GM12878 (cell line): ENCODE results near the gene GLP1R. TPM values are rescaled to one million over a fixed set of nuclear protein-coding genes. Genes with fewer than 3 reads are reported as not detected.

Source experiments
- ATAC-seq: fragments of 200-7000 bp; cut with Tn5 transposase; 3 replicates; pipeline ENCODE4 v1.9.1; 2020; ENCODE audit warnings: mild to moderate bottlenecking, moderate library complexity
- BruUV-seq: library from RNA; stranded (reverse); fragments of 400-500 nt; replicated peaks from 2 replicates; lab custom pipeline; 2021; lab: Mats Ljungman, UMichigan
- CTCF ChIA-PET: fragments of 300-600 bp; sonication (Branson Sonifier 250); formaldehyde crosslinking; extraction: SDS; loops from one replicate; lab custom pipeline; 2021; ENCODE audit warnings: inconsistent platforms; lab: Yijun Ruan, JAX
- POLR2A ChIA-PET: fragments of 350-600 bp; formaldehyde crosslinking; extraction: SDS; loops from one replicate; lab custom pipeline; 2021; ENCODE audit warnings: inconsistent platforms; lab: Charles Lee
- RAD21 ChIA-PET: fragments of 300-600 bp; sonication (Branson Sonifier 250); formaldehyde crosslinking; loops from one replicate; lab custom pipeline; 2023; ENCODE audit warnings: antibody characterized with exemption; ENCODE audit not compliant: unreplicated experiment; lab: Charles Lee
- SMC1A ChIA-PET: fragments of 300-600 bp; sonication (Branson Sonifier 250); formaldehyde crosslinking; loops from one replicate; lab custom pipeline; 2023; ENCODE audit not compliant: unreplicated experiment, uncharacterized antibody; lab: Charles Lee
- DNase-seq: peaks from one replicate; pipeline ENCODE4 v3.0.0-alpha.2; 2011; ENCODE audit warnings: low read depth, low spot score
- FAIRE-seq: peaks from 3 replicates; lab custom pipeline; 2011; peaks lifted over from hg19 to GRCh38; lab: Jason Lieb, UNC
- H2AFZ ChIP-seq: 2 replicates; pipeline ENCODE4 v1.6.0; 2011; ENCODE audit warnings: low read depth, low read length, control low read depth; ENCODE audit not compliant: control insufficient read depth
- H3K27ac ChIP-seq: 2 replicates; pipeline ENCODE4 v1.5.1; 2011; ENCODE audit warnings: control low read depth; ENCODE audit not compliant: control insufficient read depth, insufficient read depth
- H3K27me3 ChIP-seq, 2 experiments: replicated peaks in 1 of 2; 2 replicates each; pipeline versions ENCODE4 v1.6.0 to v1.6.1; 2011; ENCODE audit warnings: low read length in 1 of 2; ENCODE audit not compliant: control insufficient read depth in 2 of 2, insufficient read depth in 2 of 2
- H3K36me3 ChIP-seq, 2 experiments: 2 replicates each; pipeline ENCODE4 v1.5.1; 2011; ENCODE audit warnings: low read length in 1 of 2; ENCODE audit not compliant: control insufficient read depth in 2 of 2, insufficient read depth in 2 of 2
- H3K4me1 ChIP-seq: 2 replicates; pipeline ENCODE4 v1.6.1; 2011; ENCODE audit warnings: mild to moderate bottlenecking, low read length, moderate library complexity, mixed read lengths; ENCODE audit not compliant: control insufficient read depth, insufficient read depth
- H3K4me2 ChIP-seq: 2 replicates; pipeline ENCODE4 v1.6.0; 2011; ENCODE audit warnings: control low read depth; ENCODE audit not compliant: control insufficient read depth, insufficient read depth
- H3K4me3 ChIP-seq: fragments of 200-600 bp; sonication (generic); 2 replicates; pipeline ENCODE4 v1.5.1; 2016
- H3K79me2 ChIP-seq: 2 replicates; pipeline ENCODE4 v1.6.0; 2011; ENCODE audit warnings: low read length; ENCODE audit not compliant: control insufficient read depth, insufficient read depth
- H3K9ac ChIP-seq: 2 replicates; pipeline ENCODE4 v1.8.0; 2011; ENCODE audit warnings: low read length, control low read depth, mixed read lengths; ENCODE audit not compliant: control insufficient read depth, insufficient read depth
- H3K9me3 ChIP-seq: replicated peaks from 3 replicates; pipeline ENCODE4 v1.5.1; 2011; ENCODE audit warnings: mild to moderate bottlenecking, low read length; ENCODE audit not compliant: control insufficient read depth, insufficient read depth
- H4K20me1 ChIP-seq: 2 replicates; pipeline ENCODE4 v1.6.0; 2011; ENCODE audit not compliant: control insufficient read depth, insufficient read depth
- ATF2 ChIP-seq: IDR thresholded peaks from 2 replicates; pipeline ENCODE4 v1.6.1; 2012; ENCODE audit warnings: low read length, inconsistent platforms
- BCL3 ChIP-seq: IDR thresholded peaks from 2 replicates; pipeline ENCODE4 v1.6.1; 2011; ENCODE audit warnings: borderline replicate concordance, low read depth, mild to moderate bottlenecking, moderate library complexity, low read length; ENCODE audit not compliant: insufficient read depth, poor library complexity, severe bottlenecking
- CUX1 ChIP-seq: IDR thresholded peaks from 2 replicates; pipeline ENCODE4 v1.6.1; 2012; ENCODE audit warnings: improper control_type of control experiment, low read depth, low read length; ENCODE audit not compliant: insufficient replicate concordance
- NKRF ChIP-seq: fragments of 450-650 bp; conservative IDR thresholded peaks from 2 replicates; pipeline ENCODE4 v1.6.1; 2017; ENCODE audit warnings: mild to moderate bottlenecking, moderate library complexity
- POLR2A ChIP-seq: IDR thresholded peaks from 2 replicates; pipeline ENCODE4 v1.6.1; 2011; ENCODE audit warnings: low read depth, mild to moderate bottlenecking, low read length
- RELB ChIP-seq: fragments of 450-650 bp; IDR thresholded peaks from 2 replicates; pipeline ENCODE4 v1.6.1; 2017; ENCODE audit warnings: low read depth, mild to moderate bottlenecking, moderate library complexity
- SPI1 ChIP-seq: IDR thresholded peaks from 2 replicates; pipeline ENCODE4 v1.6.1; 2011; ENCODE audit warnings: low read depth, mild to moderate bottlenecking, low read length, moderate library complexity, borderline replicate concordance; ENCODE audit not compliant: insufficient read depth
- SUPT20H ChIP-seq: IDR thresholded peaks from 2 replicates; pipeline ENCODE4 v1.6.1; 2011; ENCODE audit warnings: low read depth, mild to moderate bottlenecking, low read length, moderate library complexity, borderline replicate concordance; ENCODE audit not compliant: control insufficient read depth
- WGBS: methylation state at CpG from one replicate; pipeline ENCODE4 v1.1.6; 2016; ENCODE audit warnings: low lambda C conversion rate; ENCODE audit not compliant: insufficient replicate concordance, insufficient coverage; ENCODE audit errors: missing lambda C conversion rate; 5-methylcytosine and 5-hydroxymethylcytosine counted together
- in situ Hi-C: fragments of 300-500 bp; cut with MboI; formaldehyde crosslinking; loops from 9 replicates; pipeline ENCODE4 v1.14.3; 2018; ENCODE audit warnings: mixed read lengths
- intact Hi-C: fragments of 100-400 bp; cut with micrococcal nuclease; formaldehyde crosslinking; loops from one replicate; pipeline ENCODE4 v1.14.2; 2022; ENCODE audit not compliant: unreplicated experiment
- polyA plus RNA-seq, 11 experiments: library from polyadenylated mRNA; depleted of rRNA in 4 of 11; unstranded in 6 of 11; stranded (reverse) in 5 of 11; fragments of >200 nt; fragmentation: Nextera tagmentation in 4 of 11; fragmentation: Illumina TruSeq in 1 of 11; extraction: Ambion mirVana in 4 of 11; extraction: Trizol in 1 of 11; gene quantifications; 1 replicate in 1 of 11; 2 replicates in 10 of 11; pipeline versions ENCODE4 v1.2.1 to v1.2.3, GENCODE V29; 2011 to 2016; ENCODE audit warnings: inconsistent platforms in 2 of 11, missing spikeins in 2 of 11, low read depth in 1 of 11
- total RNA-seq, 4 experiments: library from RNA; depleted of rRNA in 3 of 4; stranded (reverse); fragments of >200 nt in 3 of 4; fragmentation: Illumina TruSeq in 1 of 4; extraction: Trizol in 1 of 4; gene quantifications; 2 replicates each; pipeline versions ENCODE4 v1.2.1 to v1.2.3, GENCODE V29; 2013 to 2021

The GLP1R gene
- total and polyA plus RNA-seq, 10 of the 15 experiments (the other 5 are each of a cell fraction or from before 2014, with no cell fraction given), result 0.01 TPM; not detected in 9

GRCh38 chr6:39056681-39057080 is 8.1 kb downstream of the GLP1R start (continued):
- TF ChIP-seq ATF2 (no peak), POLR2A (no peak), SPI1 (no peak)

GRCh38 chr6:39057251-39058155 is 8.9 kb downstream of the GLP1R start:
- no TSS peak for BruUV-seq
- no peaks in the 10 kb centered on the region for H3K4me1 ChIP-seq
- ATAC-seq (no peak), FAIRE-seq (no peak), DNase-seq (no peak)
- H3K4me2 ChIP-seq, result no peak overlapping the region
- no peaks in the 10 kb centered on the region for H3K79me2 ChIP-seq
- in situ Hi-C loops, result no loop called here
- intact Hi-C loops, result no loop called here
- no peaks in the 10 kb centered on the region for H4K20me1 ChIP-seq
- no peak overlapping the region for H3K9ac ChIP-seq
- WGBS, result 5% methylated on average over 11 of the region's 17 CpGs
- H3K27me3 ChIP-seq, result peaks cover 0 to 4% of the 10 kb centered on the region in 2 experiments; a peak in 3 of 4 replicates
- H3K9me3 ChIP-seq, result no peaks in the 10 kb centered on the region
- ChIA-PET POLR2A (no interaction called here), RAD21 (no interaction called here), SMC1A (no interaction called here), CTCF (no interaction called here)
- H2AFZ ChIP-seq, result no peak overlapping the region
- no peak overlapping the region for H3K27ac ChIP-seq
- H3K36me3 ChIP-seq, result no peaks in the 10 kb centered on the region
- H3K4me3 ChIP-seq, result no peak overlapping the region
- TF ChIP-seq CUX1 (no peak), RELB (no peak), BCL3 (no peak), SUPT20H (no peak), NKRF (no peak)
